HEK293 (cell line): Measurements from ENCODE around the gene ETNK1.
"Not testable (repeated sequence)": the region's sequence is repeated elsewhere in the genome, so short reads cannot be mapped to it uniquely, and the experiment has no call there.

Experiments used
- YY1 ChIP-seq: fragments of 450-650 bp; formaldehyde crosslinking; IDR thresholded peaks from 2 replicates; pipeline ENCODE4 v1.5.1; 2018; ENCODE audit warnings: missing biosample characterization, missing genetic modification characterization
- ZBTB8A ChIP-seq: fragments of 450-650 bp; formaldehyde crosslinking; IDR thresholded peaks from 2 replicates; pipeline ENCODE4 v1.5.1; 2016; ENCODE audit warnings: missing biosample characterization, missing genetic modification characterization
- ZNF133 ChIP-seq: fragments of 450-650 bp; formaldehyde crosslinking; IDR thresholded peaks from 2 replicates; pipeline ENCODE4 v1.5.1; 2016; ENCODE audit warnings: missing biosample characterization, missing genetic modification characterization
- ZNF211 ChIP-seq: fragments of 450-650 bp; formaldehyde crosslinking; IDR thresholded peaks from 2 replicates; pipeline ENCODE4 v1.5.1; 2016; ENCODE audit warnings: low read depth, missing biosample characterization, missing genetic modification characterization
- ZNF214 ChIP-seq: fragments of 450-650 bp; formaldehyde crosslinking; IDR thresholded peaks from 2 replicates; pipeline ENCODE4 v1.5.1; 2017; ENCODE audit warnings: missing biosample characterization, mild to moderate bottlenecking, missing genetic modification characterization, borderline replicate concordance
- ZNF223 ChIP-seq: fragments of 450-650 bp; formaldehyde crosslinking; IDR thresholded peaks from 2 replicates; pipeline ENCODE4 v1.5.1; 2016; ENCODE audit warnings: missing biosample characterization, missing genetic modification characterization
- ZNF677 ChIP-seq: fragments of 450-650 bp; IDR thresholded peaks from 2 replicates; pipeline ENCODE4 v1.5.0; 2018; ENCODE audit warnings: missing biosample characterization, mild to moderate bottlenecking, missing genetic modification characterization, moderate library complexity
- TF ChIP-seq, protein P1 (sequence below): fragments of 450-650 bp; formaldehyde crosslinking; IDR thresholded peaks from 2 replicates; pipeline ENCODE4 v1.5.1; 2016; ENCODE audit warnings: missing biosample characterization, missing genetic modification characterization
- TF ChIP-seq, protein P2 (sequence below): fragments of 450-650 bp; formaldehyde crosslinking; IDR thresholded peaks from 2 replicates; pipeline ENCODE4 v1.5.1; 2016; ENCODE audit warnings: missing biosample characterization, missing genetic modification characterization

DNA sequence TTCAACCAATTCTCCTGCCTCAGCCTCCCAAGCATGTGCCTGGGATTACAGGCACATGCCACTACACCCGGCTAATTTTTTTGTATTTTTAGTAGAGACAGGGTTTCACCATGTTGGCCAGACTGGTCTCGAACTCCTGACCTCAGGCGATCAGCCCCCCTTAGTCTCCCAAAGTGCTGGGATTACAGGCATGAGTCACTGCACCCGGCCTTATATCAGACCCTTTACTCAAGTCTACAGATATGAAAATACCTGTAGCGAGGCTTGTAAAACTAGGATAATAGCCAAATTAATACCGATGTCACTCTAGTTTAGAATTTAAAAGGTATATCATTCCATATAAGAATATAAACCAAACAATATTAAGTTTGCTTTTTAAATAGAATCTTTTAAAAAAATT, 27.4 kb upstream of the ETNK1 start:
- TF ChIP-seq, protein P1, sequence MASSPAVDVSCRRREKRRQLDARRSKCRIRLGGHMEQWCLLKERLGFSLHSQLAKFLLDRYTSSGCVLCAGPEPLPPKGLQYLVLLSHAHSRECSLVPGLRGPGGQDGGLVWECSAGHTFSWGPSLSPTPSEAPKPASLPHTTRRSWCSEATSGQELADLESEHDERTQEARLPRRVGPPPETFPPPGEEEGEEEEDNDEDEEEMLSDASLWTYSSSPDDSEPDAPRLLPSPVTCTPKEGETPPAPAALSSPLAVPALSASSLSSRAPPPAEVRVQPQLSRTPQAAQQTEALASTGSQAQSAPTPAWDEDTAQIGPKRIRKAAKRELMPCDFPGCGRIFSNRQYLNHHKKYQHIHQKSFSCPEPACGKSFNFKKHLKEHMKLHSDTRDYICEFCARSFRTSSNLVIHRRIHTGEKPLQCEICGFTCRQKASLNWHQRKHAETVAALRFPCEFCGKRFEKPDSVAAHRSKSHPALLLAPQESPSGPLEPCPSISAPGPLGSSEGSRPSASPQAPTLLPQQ (tag by site-specific recombination) = not testable (repeated sequence)
- not testable (repeated sequence) for TF ChIP-seq ZNF214 (tag by site-specific recombination); ZNF133 (tag by site-specific recombination); ZNF223; ZNF677 (tag by site-specific recombination); YY1 (tag by site-specific recombination); ZNF211 (tag by site-specific recombination); ZBTB8A (tag by site-specific recombination)
- TF ChIP-seq, protein P2, sequence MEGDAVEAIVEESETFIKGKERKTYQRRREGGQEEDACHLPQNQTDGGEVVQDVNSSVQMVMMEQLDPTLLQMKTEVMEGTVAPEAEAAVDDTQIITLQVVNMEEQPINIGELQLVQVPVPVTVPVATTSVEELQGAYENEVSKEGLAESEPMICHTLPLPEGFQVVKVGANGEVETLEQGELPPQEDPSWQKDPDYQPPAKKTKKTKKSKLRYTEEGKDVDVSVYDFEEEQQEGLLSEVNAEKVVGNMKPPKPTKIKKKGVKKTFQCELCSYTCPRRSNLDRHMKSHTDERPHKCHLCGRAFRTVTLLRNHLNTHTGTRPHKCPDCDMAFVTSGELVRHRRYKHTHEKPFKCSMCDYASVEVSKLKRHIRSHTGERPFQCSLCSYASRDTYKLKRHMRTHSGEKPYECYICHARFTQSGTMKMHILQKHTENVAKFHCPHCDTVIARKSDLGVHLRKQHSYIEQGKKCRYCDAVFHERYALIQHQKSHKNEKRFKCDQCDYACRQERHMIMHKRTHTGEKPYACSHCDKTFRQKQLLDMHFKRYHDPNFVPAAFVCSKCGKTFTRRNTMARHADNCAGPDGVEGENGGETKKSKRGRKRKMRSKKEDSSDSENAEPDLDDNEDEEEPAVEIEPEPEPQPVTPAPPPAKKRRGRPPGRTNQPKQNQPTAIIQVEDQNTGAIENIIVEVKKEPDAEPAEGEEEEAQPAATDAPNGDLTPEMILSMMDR (tag by site-specific recombination) = not testable (repeated sequence)
